Left forelimb (tissue), 1 donor: ENCODE data around the gene SLC6A3.
"Not testable (repeated sequence)": the region's sequence is repeated elsewhere in the genome, so short reads cannot be mapped to it uniquely, and the experiment has no call there.

Experiments used
- DNase-seq: peaks from one replicate; pipeline ENCODE4 v3.0.0-alpha.2; 2018; ENCODE audit warnings: low spot score

The SLC6A3 gene

GRCh38 chr5:1440098-1440493, 5.1 kb downstream of the SLC6A3 start:
- DNase-seq = no peak

DNA sequence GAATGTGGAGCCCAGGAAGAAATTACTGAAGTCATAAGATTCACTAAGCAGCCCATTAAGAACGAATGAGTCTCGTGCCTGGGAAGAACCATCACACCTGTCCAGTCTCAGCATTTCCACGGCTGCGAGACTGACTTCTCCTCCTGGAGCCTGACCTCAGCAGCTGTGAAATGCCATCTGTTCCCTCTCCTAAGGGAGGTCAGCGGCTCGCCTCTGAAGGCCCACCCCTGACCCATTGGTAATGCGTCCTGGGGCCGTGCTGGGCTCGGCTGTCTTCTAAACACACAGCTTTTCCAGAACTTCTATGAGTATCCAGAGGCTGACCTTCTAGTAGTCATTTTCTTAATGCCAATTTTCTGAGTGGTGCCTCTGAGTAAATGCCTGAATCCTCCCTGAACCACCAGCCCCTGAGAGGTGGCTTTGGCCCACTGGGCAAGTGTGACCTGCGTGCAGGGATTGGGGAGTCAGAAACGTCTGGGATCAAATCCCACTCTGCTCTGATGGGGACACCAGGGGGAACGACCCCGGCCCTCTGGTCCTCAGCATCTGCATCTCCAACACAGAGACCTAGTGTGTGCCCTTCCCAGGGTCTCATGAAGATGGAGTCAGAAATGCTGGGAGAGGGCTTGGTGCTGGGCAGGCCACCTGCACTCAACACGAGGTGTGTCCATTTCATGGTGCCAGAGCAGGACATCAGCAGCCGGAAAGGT, 5.7 kb downstream of the SLC6A3 start:
- DNase-seq = peak; percentile 36

DNA sequence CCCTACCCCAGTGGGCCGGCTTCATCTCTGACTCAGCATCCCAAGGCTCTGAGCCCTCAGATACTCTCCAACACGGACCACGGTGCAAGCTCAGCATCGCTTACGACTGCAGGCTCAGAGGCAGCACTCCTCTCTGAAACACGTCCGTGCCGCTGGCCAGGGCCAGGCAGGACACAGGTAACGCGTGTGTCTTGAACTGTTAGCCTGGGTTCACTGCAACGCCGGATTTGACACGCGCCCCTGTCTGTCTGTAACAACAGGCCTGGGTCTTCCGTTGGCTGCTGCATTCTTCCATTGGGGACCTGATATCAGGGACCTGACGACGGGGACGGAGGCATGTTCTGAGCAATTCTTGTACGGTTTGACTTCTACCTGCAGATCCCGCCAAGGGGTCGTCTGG, 6.4 kb downstream of the SLC6A3 start:
- peak; percentile 15 for DNase-seq

DNA sequence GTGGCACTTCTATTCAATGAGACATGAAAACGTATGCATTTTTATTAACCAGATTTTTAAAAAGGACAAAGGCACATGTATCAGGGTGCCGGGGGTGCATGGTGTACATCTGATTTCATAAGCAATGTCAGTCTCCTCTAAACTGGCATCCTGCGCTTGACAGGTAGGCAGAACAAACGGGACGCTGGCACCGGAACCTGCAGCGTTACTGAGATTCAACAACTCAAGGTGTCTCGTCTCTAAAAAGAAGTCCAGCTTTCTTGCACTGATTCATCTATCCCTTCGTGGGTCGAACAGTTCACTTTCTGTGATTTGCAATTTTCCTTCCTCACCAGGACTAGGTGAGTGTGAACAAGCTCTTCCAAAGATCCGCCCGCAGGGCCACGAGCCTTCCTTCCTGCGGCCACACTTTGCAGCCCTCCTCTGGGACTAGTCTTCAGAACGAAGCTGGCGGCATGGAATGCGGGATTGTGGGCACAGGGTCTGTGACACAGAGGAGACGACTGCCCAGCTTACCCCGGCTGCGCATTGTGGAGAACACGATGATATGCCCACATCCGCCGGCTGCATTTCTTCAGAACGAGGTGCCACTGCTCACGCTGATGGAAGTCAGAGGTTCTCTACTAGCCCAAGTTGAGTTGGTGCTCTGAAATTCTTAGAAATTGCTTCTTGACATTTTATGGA, 7.2 kb downstream of the SLC6A3 start:
- DNase-seq = peak; percentile 28

DNA sequence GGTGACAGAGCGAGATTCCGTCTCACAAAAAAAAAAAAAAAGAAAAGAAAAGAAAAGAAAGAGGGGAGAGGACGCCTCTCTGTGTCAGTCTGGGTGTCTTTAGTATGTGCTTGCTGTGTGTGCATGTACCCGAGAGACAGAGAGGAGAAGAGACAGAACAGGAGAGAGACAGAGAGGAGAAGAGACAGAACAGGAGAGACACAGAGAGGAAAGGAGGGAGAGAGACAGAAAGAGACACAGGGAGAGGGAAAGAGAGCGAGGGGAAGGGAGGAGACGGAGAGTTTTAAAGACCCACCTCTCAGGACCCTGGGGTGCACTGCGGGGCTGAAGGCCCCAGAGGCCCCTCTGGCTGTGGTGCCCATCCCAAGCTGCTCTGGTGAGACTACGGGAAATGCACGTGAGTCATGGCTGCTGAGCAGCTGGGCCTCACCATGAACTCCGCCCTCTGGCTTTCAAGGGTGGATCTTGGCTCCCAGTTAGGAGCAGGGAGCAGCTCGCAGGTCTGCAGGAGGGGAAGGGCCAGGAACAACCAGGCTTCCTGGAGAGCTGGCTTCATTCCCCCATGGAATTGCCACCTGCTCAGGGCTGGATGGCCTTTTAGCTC, 7.9 kb downstream of the SLC6A3 start:
- peak; percentile 51 for DNase-seq

GRCh38 chr5:1436681-1437080, 8.6 kb downstream of the SLC6A3 start:
- DNase-seq = peak; percentile 36

GRCh38 chr5:1436036-1436435, 9.2 kb downstream of the SLC6A3 start:
- DNase-seq = no peak

DNA sequence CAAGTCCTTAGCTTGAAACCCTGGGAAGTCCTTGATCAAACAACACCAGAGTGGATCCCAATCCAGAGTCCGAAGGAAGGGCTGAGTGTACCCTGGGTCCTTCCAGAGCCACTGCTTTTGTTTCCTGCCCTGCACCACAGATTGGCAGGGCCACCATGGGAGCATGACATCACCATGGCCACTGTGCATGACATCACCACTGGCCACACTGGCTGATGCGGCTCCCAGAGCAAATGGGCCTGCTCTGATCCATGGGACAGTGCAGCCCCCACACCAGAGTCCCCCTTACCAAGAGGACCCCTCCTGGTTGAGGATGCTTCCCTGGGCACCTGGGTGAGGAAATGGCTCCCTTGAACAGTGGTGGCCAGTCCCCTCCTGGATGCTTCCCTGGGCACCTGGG, 9.9 kb downstream of the SLC6A3 start:
- peak; percentile 36 for DNase-seq

- peak; percentile 38 for DNase-seq
Observed at GRCh38 chr5:1432296-1432695, 12.9 kb downstream of the SLC6A3 start.

DNA sequence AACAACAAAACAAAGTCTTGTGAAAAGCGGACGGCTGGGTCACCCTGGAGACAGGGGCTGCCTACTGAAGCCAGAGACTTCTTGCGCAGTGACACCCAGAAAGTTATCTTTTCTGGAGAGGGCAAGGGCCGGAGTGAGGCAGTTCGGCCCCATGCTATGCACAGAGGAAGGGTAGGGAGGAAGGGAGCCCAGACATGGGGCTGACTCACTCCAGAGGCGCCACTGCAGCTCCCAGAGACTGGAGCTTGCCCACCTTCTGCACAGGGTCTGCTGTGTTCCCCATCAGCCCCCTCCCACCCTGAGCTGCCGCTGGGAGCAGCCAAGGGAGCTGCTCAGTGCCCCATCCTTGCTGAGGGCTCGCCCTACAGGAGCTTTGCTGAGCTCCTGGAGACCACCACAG, 13.3 kb downstream of the SLC6A3 start:
- DNase-seq = no peak

- DNase-seq = peak; percentile 61
Observed at GRCh38 chr5:1431021-1431811, 14.0 kb downstream of the SLC6A3 start.

- DNase-seq = no peak
Observed at GRCh38 chr5:1430121-1430795, 15.0 kb downstream of the SLC6A3 start.

GRCh38 chr5:1429496-1429895, 15.7 kb downstream of the SLC6A3 start:
- DNase-seq = no peak

DNA sequence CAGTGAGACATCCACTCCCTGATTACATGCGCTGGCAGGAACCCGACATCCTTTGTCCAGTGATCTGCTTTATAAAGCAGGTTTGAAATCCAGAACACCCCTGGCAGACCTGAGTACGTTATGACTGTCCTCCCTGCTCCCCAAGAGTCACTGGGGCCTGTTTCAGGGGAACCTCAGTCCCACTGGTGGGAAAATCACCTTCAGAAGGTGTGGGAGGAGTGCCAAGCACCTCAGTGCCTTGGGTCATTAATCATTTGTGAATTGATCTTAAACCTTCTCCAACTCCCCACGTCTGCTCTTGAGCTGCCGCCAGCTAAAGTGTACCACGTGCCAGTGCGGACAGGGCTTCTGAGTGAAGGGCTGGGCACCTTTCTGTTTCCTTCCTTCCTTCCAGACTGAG, 16.2 kb downstream of the SLC6A3 start:
- DNase-seq = no peak

DNA sequence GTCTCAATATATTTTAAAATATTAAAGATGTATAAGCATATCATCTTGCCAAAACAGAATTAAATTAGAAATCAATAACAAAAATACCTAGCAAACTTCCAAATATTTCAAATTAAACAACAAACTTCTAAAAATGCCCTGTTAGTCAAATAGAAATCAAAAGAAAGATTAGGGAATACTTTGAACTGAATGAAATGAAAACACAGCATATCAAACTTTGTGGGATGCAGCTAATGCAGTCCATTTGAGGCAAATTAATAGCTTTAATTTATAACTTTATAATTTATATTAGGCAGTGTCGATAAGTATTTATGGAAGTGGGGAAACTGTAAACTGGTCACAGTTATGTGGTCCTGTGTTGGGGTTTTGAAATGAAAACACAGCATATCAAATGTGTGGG, 17.1 kb downstream of the SLC6A3 start:
- no peak for DNase-seq

GRCh38 chr5:1424716-1425115, 20.5 kb downstream of the SLC6A3 start:
- no peak for DNase-seq

- DNase-seq = no peak
Observed at GRCh38 chr5:1423901-1424603, 21.2 kb downstream of the SLC6A3 start.

DNA sequence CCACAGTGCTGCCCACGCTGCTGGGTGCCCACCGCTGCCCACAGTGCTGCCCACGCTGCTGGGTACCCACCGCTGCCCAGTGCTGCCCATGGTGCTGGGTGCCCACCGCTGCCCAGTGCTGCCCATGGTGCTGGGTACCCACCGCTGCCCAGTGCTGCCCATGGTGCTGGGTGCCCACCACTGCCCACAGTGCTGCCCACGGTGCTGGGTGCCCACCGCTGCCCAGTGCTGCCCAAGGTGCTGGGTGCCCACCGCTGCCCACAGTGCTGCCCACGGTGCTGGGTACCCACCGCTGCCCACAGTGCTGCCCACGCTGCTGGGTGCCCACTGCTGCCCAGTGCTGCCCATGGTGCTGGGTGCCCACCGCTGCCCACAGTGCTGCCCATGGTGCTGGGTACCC, 22.7 kb downstream of the SLC6A3 start:
- not testable (repeated sequence) for DNase-seq

DNA sequence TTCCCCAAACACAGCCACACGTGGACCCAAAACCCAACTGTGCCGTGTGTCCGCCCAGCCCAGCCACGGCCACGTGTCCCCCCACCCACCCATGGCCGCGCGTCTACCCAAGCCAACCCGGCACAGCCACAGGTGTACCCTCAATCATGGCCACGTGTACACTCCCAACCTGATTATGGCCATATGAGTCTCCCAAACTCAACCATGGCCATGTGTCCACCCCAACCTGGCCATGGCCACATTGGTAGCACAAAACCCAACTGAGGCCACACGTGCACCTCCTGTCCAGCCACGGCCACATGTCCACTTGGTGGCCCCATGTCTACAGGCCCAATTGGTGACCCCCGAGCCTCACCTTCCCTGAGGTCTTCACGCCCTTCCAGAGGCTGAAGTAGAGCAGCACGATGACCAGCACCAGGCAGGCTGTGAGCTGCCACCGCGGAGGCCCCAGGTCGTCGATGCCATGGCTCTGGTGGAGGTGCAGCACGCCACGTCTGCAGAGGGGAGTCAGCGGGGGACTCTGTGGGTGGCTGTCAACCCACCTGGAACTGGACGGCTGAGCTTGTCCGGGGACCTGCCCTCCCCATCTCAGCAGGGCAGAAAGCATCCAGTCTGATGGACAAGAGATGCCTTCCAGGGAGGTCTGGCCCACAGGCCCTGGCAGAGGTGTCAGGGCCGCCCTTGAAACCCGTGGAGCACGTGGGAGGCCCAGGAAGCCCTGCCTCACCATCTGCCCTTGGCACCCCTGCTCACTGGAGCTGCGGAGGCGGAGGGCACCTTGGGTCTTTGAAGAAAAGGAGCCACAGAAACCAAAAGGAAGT, 23.5 kb downstream of the SLC6A3 start:
- no peak for DNase-seq
